T-cell (primary cell): ENCODE data around the gene NFKBIE. TPM values are rescaled to one million over a fixed set of nuclear protein-coding genes. Genes with fewer than 3 reads are reported as not detected.
"Not testable (repeated sequence)": the region's sequence is repeated elsewhere in the genome, so short reads cannot be mapped to it uniquely, and the experiment has no call there.

Source experiments
- ATAC-seq, 4 experiments: fragments of 200-7000 bp in 3 of 4; fragments of 150-1000 bp in 1 of 4; cut with Tn5 transposase; replicated peaks in 1 of 4; 1 replicate in 3 of 4; 2 replicates in 1 of 4; pipeline ENCODE4 v1.10.0; 2021; ENCODE audit warnings: moderate library complexity in 3 of 4, mild to moderate bottlenecking in 2 of 4, moderate number of reproducible peaks in 1 of 4
- CTCF ChIA-PET, 2 donors: fragments of 300-600 bp; sonication (Branson Sonifier 250); formaldehyde crosslinking; loops; one replicate each; lab custom pipeline; 2022; ENCODE audit warnings: antibody characterized with exemption in 2 of 2; lab: Charles Lee
- POLR2A ChIA-PET, 2 donors: fragments of 300-600 bp; sonication (Branson Sonifier 250); formaldehyde crosslinking; loops; one replicate each; lab custom pipeline; 2022; ENCODE audit warnings: antibody characterized with exemption in 2 of 2; lab: Charles Lee
- DNase-seq, 35 experiments: peaks; one replicate each; pipeline versions ENCODE4 v3.0.0 to v3.0.0-alpha.2; 2013 to 2023
- H3K27ac ChIP-seq: one replicate; pipeline ENCODE4 v1.5.1; 2013; ENCODE audit warnings: low read length
- H3K27me3 ChIP-seq, 2 experiments: replicated peaks in 1 of 2; 1 replicate in 1 of 2; 2 replicates in 1 of 2; pipeline versions ENCODE4 v1.6.1 to v1.7.0; 2013; ENCODE audit warnings: low read length in 1 of 2, mixed read lengths in 1 of 2; ENCODE audit not compliant: control insufficient read depth in 2 of 2, insufficient read depth in 2 of 2; ENCODE audit errors: extremely low read depth in 1 of 2
- H3K36me3 ChIP-seq, 2 donors: 1 replicate in 1 of 2; 2 replicates in 1 of 2; pipeline versions ENCODE4 v1.6.1 to v1.7.0; 2013; ENCODE audit warnings: low read length in 1 of 2; ENCODE audit not compliant: control insufficient read depth in 2 of 2, insufficient read depth in 1 of 2; ENCODE audit errors: extremely low read depth in 1 of 2
- H3K4me1 ChIP-seq, 2 experiments: 1 replicate in 1 of 2; 2 replicates in 1 of 2; pipeline versions ENCODE4 v1.6.1 to v1.7.0; 2013; ENCODE audit warnings: low read length in 2 of 2, mixed read lengths in 1 of 2; ENCODE audit not compliant: insufficient read depth in 2 of 2, control insufficient read depth in 1 of 2; ENCODE audit errors: extremely low read depth in 1 of 2
- H3K4me3 ChIP-seq, 2 donors: 1 replicate in 1 of 2; 2 replicates in 1 of 2; pipeline versions ENCODE4 v1.5.1 to v1.7.0; 2013; ENCODE audit warnings: mild to moderate bottlenecking in 2 of 2, low read length in 1 of 2, moderate library complexity in 1 of 2; ENCODE audit not compliant: control insufficient read depth in 1 of 2; ENCODE audit errors: extremely low read depth in 1 of 2
- H3K9me3 ChIP-seq: 2 replicates; pipeline ENCODE4 v1.7.0; 2013
- H3K27ac Mint-ChIP-seq, 2 donors: one replicate each; pipeline ENCODE4 v1.8.0; 2020 to 2021; ENCODE audit warnings: mild to moderate bottlenecking in 2 of 2, mixed read lengths in 2 of 2
- H3K27me3 Mint-ChIP-seq, 2 donors: one replicate each; pipeline ENCODE4 v1.8.0; 2021 to 2022; ENCODE audit warnings: mixed read lengths in 2 of 2
- H3K36me3 Mint-ChIP-seq: one replicate; pipeline ENCODE4 v1.8.0; 2021; ENCODE audit warnings: mixed read lengths
- H3K4me1 Mint-ChIP-seq, 3 donors: one replicate each; pipeline ENCODE4 v1.8.0; 2020 to 2022; ENCODE audit warnings: mixed read lengths in 3 of 3, mild to moderate bottlenecking in 1 of 3
- H3K4me3 Mint-ChIP-seq, 3 donors: one replicate each; pipeline ENCODE4 v1.8.0; 2020 to 2022; ENCODE audit warnings: mild to moderate bottlenecking in 3 of 3, mixed read lengths in 3 of 3, moderate library complexity in 3 of 3
- H3K9me3 Mint-ChIP-seq, 3 donors: one replicate each; pipeline ENCODE4 v1.8.0; 2020 to 2022; ENCODE audit warnings: mixed read lengths in 3 of 3
- WGBS: methylation state at CpG from one replicate; pipeline ENCODE4 v1.1.5; 2013; ENCODE audit warnings: missing lambda C conversion rate; ENCODE audit not compliant: insufficient coverage; 5-methylcytosine and 5-hydroxymethylcytosine counted together
- total RNA-seq, 35 experiments: library from RNA in 6 of 35; stranded (reverse) in 6 of 35; fragments of 120-200 nt in 1 of 35; gene quantifications; one replicate each; pipeline versions ENCODE4 v1.2.1 to v1.2.4 and lab custom pipeline; 2013 to 2026

The NFKBIE gene
- total RNA-seq = 10 to 100 TPM in 4 of 5 donors, 1 to 10 TPM in 1; 9.9 to 35.0 (median 13.6) TPM
- 9.4 TPM for total RNA-seq (2013)
- 14.0 to 68.2 (median 44.1) reads per million in 29 experiments for total RNA-seq (lab: John Stamatoyannopoulos, UW)

- POLR2A ChIA-PET = interaction anchor here in 1 of 2 donors (0.9 kb wide), 1 partner anchor 12 kb away, joined by 7 read pairs; no protein-coding TSS in a partner anchor
- H3K9me3 ChIP-seq = no peaks in the 10 kb centered on the region
- WGBS = under 1% methylated on average over 65 of the region's 72 CpGs
- peaks cover 0 to 7% of the 10 kb centered on the region in 2 donors for H3K36me3 ChIP-seq
- peaks cover 0 to 21% of the 10 kb centered on the region in 2 experiments for H3K27me3 ChIP-seq
- H3K9me3 Mint-ChIP-seq = no peaks in the 10 kb centered on the region
- peak within 1 kb of the TSS; percentile 90 to 98 for H3K27ac Mint-ChIP-seq
- H3K27me3 Mint-ChIP-seq = peaks cover 5 to 19% of the 10 kb centered on the region in 2 donors
- peak within 1 kb of the TSS; percentile 79 to 82 for H3K4me3 ChIP-seq
- peak; percentile 80 to 97 (median 92) for DNase-seq
- peaks cover 38 to 66% (median 48%) of the 10 kb centered on the region in 3 donors for H3K4me1 Mint-ChIP-seq
- CTCF ChIA-PET = interaction anchor here (0.6 to 0.8 kb wide), 2 partner anchors 17 to 18 kb away, joined by 3 to 5 read pairs; partner anchors contain the start of gene HSP90AB1 (in 1 of the 2)
- H3K27ac ChIP-seq = peak within 1 kb of the TSS; percentile 87
- peak; percentile 76 to 84 (median 80) for ATAC-seq
- peaks cover 5% of the 10 kb centered on the region for H3K36me3 Mint-ChIP-seq
- peaks cover 17 to 46% of the 10 kb centered on the region in 2 experiments for H3K4me1 ChIP-seq
- H3K4me3 Mint-ChIP-seq = peak within 1 kb of the TSS; percentile 88 to 95 (median 93)
These were observed at the start of gene NFKBIE for GRCh38 chr6:44265007-44265721. Gene NFKBIE, minus strand, starts transcription at chr6:44265551. Its CDS starts 205 bp downstream, at chr6:44265346.

DNA sequence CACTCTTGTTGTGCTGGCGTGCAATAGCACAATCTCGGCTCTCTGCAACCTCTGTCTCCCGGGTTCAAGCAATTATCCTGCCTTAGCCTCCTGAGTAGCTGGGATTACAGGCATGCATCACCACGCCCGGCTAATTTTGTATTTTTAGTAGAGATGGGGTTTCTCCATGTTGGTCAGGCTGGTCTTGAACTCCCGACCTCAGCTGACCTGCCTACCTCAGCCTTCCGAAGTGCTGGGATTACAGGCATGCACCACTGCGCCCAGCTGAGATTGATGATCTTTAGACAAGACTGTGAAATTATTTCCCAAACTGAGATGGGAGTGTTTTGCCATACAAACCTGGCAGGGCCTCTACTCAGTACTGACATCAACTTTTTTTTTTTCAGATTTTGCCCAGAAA, 49.3 kb upstream of the NFKBIE start:
- ATAC-seq, DNase-seq, POLR2A ChIA-PET, H3K9me3 ChIP-seq, H3K4me3 ChIP-seq, H3K9me3 Mint-ChIP-seq, H3K27ac Mint-ChIP-seq, H3K27ac ChIP-seq: not testable (repeated sequence)
- Mint-ChIP-seq H3K27me3 (peaks cover 18 to 25% of the 10 kb centered on the region in 2 donors), H3K4me1 (peaks cover 20 to 22% (median 22%) of the 10 kb centered on the region in 3 donors), H3K36me3 (peaks cover 13% of the 10 kb centered on the region), H3K4me3 (peak overlapping the region in 2 of 3 donors; percentile 4 to 31)
- CTCF ChIA-PET = interaction anchor here (0.6 to 1.2 kb wide), 4 partner anchors 10 to 199 kb away, joined by 3 read pairs; no protein-coding TSS in a partner anchor
- WGBS = 80% methylated on average over 2 of the region's 8 CpGs
- Histone ChIP-seq H3K36me3 (peaks cover 0 to 23% of the 10 kb centered on the region in 2 donors), H3K27me3 (peaks cover 4 to 13% of the 10 kb centered on the region in 2 experiments), H3K4me1 (peaks cover 5 to 18% of the 10 kb centered on the region in 2 experiments)

DNA sequence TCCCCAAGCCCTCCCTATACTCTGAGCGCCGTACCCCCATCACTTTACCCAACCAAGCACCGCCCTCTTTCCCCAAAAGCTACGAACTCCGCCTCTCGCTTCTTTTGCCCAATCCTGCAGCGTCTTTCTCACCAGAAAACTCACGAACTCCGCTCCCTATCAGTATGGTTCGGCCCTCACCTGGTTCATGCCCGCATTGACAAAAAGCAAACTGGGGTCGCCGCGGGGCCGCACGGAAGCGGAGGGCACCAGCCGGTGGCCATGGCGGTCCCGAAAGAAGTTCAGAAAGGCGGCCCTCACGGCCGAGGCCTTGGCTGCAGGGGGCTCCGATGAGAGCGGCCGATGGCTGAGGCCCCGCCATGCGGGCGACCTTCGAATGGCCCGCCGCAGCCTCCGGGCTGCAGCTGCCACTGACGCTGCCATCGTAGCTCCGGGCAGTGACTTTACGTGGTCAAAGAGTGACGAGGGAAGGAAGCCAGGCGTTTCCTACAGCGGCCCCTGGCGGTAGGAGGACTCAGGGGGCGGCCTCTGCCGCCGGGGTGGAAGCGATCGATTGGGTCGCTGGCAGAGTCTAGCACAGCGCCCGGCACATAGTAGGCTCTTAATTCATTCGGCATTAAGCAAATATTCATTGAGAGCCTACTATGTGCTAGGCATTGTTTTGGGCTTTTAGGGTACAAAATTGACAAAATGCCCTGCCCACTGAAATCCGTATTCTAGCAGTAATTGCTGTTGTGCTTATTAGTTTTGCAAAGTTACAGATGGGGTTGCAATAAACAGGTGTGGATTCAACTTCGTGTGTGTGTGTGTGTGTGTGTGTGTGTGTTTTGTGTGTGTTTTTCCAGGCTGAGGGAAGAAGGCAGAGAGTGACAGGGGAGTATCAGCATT, 47.8 kb upstream of the NFKBIE start, which contains the start of gene AARS2:
TSS of gene AARS2 (minus strand) at position 447 of the 888 bp plus-strand sequence. CDS start at position 423, 24 bp downstream.
- H3K4me3 Mint-ChIP-seq = peak within 1 kb of the TSS; percentile 97 to 99 (median 98)
- H3K4me3 ChIP-seq = peak within 1 kb of the TSS; percentile 88 to 91
- DNase-seq = peak; percentile 71 to 94 (median 87)
- no peaks in the 10 kb centered on the region for H3K9me3 Mint-ChIP-seq
- ChIA-PET POLR2A (no interaction called here), CTCF (interaction anchor here in 1 of 2 donors (0.5 to 1.4 kb wide), 9 partner anchors 8 to 684 kb away, joined by 3 to 5 read pairs (median 3); partner anchors contain the start of gene CDC5L)
- peak within 1 kb of the TSS; percentile 92 for H3K27ac Mint-ChIP-seq
- H3K36me3 Mint-ChIP-seq = peaks cover 22% of the 10 kb centered on the region
- peak; percentile 90 to 98 (median 96) for ATAC-seq
- peaks cover 3 to 11% of the 10 kb centered on the region in 2 donors for H3K27me3 Mint-ChIP-seq
- H3K4me1 Mint-ChIP-seq = peaks cover 20 to 22% (median 22%) of the 10 kb centered on the region in 3 donors
- H3K36me3 ChIP-seq = peaks cover 6 to 33% of the 10 kb centered on the region in 2 donors
- peaks cover 0 to 9% of the 10 kb centered on the region in 2 experiments for H3K27me3 ChIP-seq
- H3K4me1 ChIP-seq = peaks cover 5 to 18% of the 10 kb centered on the region in 2 experiments
- no peaks in the 10 kb centered on the region for H3K9me3 ChIP-seq
- under 1% methylated on average over 49 of the region's 52 CpGs for whole genome bisulfite sequencing
- peak within 1 kb of the TSS; percentile 78 for H3K27ac ChIP-seq

- Histone ChIP-seq H3K4me3 (no peak overlapping the region), H3K27me3 (peaks cover 0 to 6% of the 10 kb centered on the region in 2 experiments), H3K9me3 (no peaks in the 10 kb centered on the region), H3K4me1 (peaks cover 5 to 18% of the 10 kb centered on the region in 2 experiments), H3K27ac (no peak overlapping the region), H3K36me3 (peaks cover 6 to 47% of the 10 kb centered on the region in 2 donors)
- CTCF ChIA-PET = interaction anchor here in 1 of 2 donors (1.4 kb wide), 1 partner anchor 45 kb away, joined by 3 read pairs; no protein-coding TSS in a partner anchor
- H3K36me3 Mint-ChIP-seq = peaks cover 33% of the 10 kb centered on the region
- peak overlapping the region in 1 of 2 donors; percentile 65 for H3K27ac Mint-ChIP-seq
- H3K27me3 Mint-ChIP-seq = no peaks in the 10 kb centered on the region
- DNase-seq = no peak
- H3K4me3 Mint-ChIP-seq = peak overlapping the region; percentile 97 to 99 (median 98)
- ATAC-seq = no peak
- H3K9me3 Mint-ChIP-seq = no peaks in the 10 kb centered on the region
- peaks cover 20 to 22% (median 22%) of the 10 kb centered on the region in 3 donors for H3K4me1 Mint-ChIP-seq
- WGBS = no CpG with 5 or more reads among the region's 3 CpGs
- POLR2A ChIA-PET = no interaction called here
These were observed 46.4 kb upstream of the NFKBIE start for GRCh38 chr6:44311767-44312166.

GRCh38 chr6:44311304-44311703, 46.0 kb upstream of the NFKBIE start:
- Mint-ChIP-seq H3K36me3 (peaks cover 35% of the 10 kb centered on the region), H3K27me3 (no peaks in the 10 kb centered on the region), H3K4me1 (peaks cover 20 to 22% (median 22%) of the 10 kb centered on the region in 3 donors), H3K9me3 (no peaks in the 10 kb centered on the region), H3K4me3 (peak overlapping the region; percentile 97 to 99 (median 98)), H3K27ac (no peak overlapping the region)
- H3K36me3 ChIP-seq = peaks cover 6 to 51% of the 10 kb centered on the region in 2 donors
- peaks cover 0 to 1% of the 10 kb centered on the region in 2 experiments for H3K27me3 ChIP-seq
- POLR2A ChIA-PET = no interaction called here
- H3K4me1 ChIP-seq = peaks cover 5 to 18% of the 10 kb centered on the region in 2 experiments
- H3K9me3 ChIP-seq = no peaks in the 10 kb centered on the region
- H3K27ac ChIP-seq = no peak overlapping the region
- ATAC-seq = no peak
- 60% methylated on average over 2 of the region's 2 CpGs for WGBS
- CTCF ChIA-PET = interaction anchor here (0.8 to 1.0 kb wide), 2 partner anchors 10 to 90 kb away, joined by 3 read pairs; no protein-coding TSS in a partner anchor
- no peak for DNase-seq
- no peak overlapping the region for H3K4me3 ChIP-seq
